ENCODE measurements around the gene EPHB1. TPM values are rescaled to one million over a fixed set of nuclear protein-coding genes. Genes with fewer than 3 reads are reported as not detected.

Gene EPHB1
- total and polyA plus RNA-seq, 12 donors = 0.07 to 3.4 (median 1.6) TPM

DNA sequence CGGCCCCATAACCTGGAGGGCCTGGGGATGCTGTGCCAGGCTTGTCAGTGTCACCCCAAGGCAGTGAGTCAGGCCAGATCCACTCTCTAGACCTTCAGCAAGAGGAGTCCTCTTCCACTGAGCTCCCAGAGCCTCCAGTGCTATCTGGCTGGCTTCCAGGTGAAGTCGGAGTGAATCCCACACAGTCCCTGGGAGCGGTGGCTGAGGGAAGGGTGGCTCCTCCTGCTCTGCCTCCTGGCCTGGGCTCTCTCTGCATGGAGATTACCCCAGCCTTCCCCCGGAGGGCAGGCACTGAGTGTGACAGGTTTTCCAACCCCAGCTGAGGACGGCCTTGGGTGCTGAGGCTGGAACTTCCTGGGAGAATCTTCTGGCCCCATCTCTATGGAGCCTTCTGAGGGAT lies 82.7 kb downstream of the EPHB1 start:
- peaks cover 0 to 4% (median 0%) of the 10 kb centered on the region in 7 donors for H3K27me3 ChIP-seq
- TF ChIP-seq, protein P1, sequence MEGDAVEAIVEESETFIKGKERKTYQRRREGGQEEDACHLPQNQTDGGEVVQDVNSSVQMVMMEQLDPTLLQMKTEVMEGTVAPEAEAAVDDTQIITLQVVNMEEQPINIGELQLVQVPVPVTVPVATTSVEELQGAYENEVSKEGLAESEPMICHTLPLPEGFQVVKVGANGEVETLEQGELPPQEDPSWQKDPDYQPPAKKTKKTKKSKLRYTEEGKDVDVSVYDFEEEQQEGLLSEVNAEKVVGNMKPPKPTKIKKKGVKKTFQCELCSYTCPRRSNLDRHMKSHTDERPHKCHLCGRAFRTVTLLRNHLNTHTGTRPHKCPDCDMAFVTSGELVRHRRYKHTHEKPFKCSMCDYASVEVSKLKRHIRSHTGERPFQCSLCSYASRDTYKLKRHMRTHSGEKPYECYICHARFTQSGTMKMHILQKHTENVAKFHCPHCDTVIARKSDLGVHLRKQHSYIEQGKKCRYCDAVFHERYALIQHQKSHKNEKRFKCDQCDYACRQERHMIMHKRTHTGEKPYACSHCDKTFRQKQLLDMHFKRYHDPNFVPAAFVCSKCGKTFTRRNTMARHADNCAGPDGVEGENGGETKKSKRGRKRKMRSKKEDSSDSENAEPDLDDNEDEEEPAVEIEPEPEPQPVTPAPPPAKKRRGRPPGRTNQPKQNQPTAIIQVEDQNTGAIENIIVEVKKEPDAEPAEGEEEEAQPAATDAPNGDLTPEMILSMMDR (IDR thresholded peaks at IDR 0.05) = no peak
- intact Hi-C loops (cut with DNase I) = no loop called here
- H3K4me1 ChIP-seq = peaks cover 0 to 7% (median 0%) of the 10 kb centered on the region in 9 donors
- DNase-seq = no peak
- no peaks in the 10 kb centered on the region for H3K9me3 ChIP-seq
- WGBS, 2 donors = 74% methylated on average over 5 of the region's 5 CpGs
- ATAC-seq = peak in 1 of 8 donors; percentile 20
- no peak overlapping the region for H3K27ac ChIP-seq
- no peaks in the 10 kb centered on the region for H3K36me3 ChIP-seq
- H3K4me3 ChIP-seq = no peak overlapping the region

DNA sequence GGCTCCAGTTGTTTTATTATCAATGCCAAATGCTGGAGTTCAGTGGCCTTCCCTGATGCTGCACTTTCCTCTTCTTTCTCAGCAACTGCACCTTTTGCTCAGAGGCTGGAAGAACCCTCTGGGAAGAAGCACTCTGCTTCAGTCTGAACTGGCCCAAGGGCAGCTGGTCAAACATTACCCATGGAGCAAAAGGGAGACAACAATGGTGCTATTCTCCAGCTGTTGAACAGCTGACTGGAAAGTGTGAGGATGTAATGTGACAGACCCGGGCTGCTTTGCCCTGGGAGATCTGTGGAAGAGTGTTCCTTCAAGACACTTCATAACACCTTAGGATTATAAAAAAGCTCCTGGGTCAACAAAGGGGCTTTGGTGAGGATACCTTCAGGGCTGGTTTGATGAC lies 84.9 kb downstream of the EPHB1 start:
- intact Hi-C loops (cut with DNase I) = no loop called here
- Histone ChIP-seq H3K9me3 (no peaks in the 10 kb centered on the region), H3K4me3 (no peak overlapping the region), H3K36me3 (no peaks in the 10 kb centered on the region), H3K27me3 (peaks cover 0 to 4% (median 0%) of the 10 kb centered on the region in 7 donors), H3K27ac (no peak overlapping the region), H3K4me1 (peaks cover 0 to 3% (median 0%) of the 10 kb centered on the region in 9 donors)
- no peak for DNase-seq
- WGBS, 2 donors = 62 to 84% methylated on average over 1 of the region's 1 CpG
- TF ChIP-seq, protein P1 (IDR thresholded peaks at IDR 0.05) = no peak
- no peak for ATAC-seq

DNA sequence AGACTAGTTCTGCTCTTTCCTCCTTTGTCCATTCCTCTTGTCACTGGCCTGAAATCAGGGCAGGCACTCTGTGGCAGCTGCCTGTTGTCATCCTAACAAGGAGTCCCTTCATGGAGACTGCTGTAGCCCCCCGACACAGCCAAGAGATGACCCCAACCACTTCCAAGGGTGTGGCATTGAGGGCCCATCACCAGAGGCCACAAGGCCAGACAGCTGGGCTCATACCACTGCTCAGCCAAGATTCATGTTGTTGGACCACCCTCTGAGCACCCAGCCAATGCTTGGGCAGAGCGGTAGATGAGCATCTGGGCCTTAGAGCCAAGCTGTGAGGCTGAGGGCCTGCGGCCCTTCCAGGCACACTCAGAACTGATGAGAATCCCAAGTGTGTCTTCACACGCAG lies 85.4 kb downstream of the EPHB1 start:
- no peaks in the 10 kb centered on the region for H3K9me3 ChIP-seq
- H3K36me3 ChIP-seq = no peaks in the 10 kb centered on the region
- 73 to 91% methylated on average over 4 of the region's 4 CpGs for WGBS, 2 donors
- ATAC-seq = no peak
- no peaks in the 10 kb centered on the region for H3K4me1 ChIP-seq
- no peak overlapping the region for H3K27ac ChIP-seq
- DNase-seq = no peak
- H3K4me3 ChIP-seq = no peak overlapping the region
- intact Hi-C loops (cut with DNase I) = no loop called here
- TF ChIP-seq, protein P1 (IDR thresholded peaks at IDR 0.05) = no peak
- peaks cover 0 to 4% (median 0%) of the 10 kb centered on the region in 7 donors for H3K27me3 ChIP-seq

DNA sequence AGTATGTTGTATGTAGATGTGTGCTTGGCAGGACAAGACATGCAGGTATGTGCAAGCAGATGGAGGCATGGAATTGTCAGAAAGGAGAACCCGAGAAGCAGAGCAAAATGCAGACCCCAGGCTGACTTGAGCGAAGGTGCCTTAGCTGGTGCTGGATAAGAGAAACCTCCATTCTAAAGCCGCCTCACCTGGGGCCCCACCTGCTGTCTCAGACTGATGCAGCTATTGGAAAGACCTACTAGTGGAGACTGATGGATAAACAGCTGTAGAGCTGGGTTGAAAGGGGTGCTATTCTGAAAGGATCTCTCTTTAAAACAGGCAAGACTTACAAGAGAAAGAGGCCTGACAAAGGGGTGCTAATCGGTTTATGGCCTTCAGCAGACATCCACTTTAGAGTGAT lies 86.2 kb downstream of the EPHB1 start:
- no peak for DNase-seq
- 83 to 90% methylated on average over 4 of the region's 4 CpGs for WGBS, 2 donors
- intact Hi-C loops (cut with DNase I) = no loop called here
- TF ChIP-seq, protein P1 (IDR thresholded peaks at IDR 0.05) = no peak
- Histone ChIP-seq H3K4me3 (no peak overlapping the region), H3K27ac (no peak overlapping the region), H3K9me3 (no peaks in the 10 kb centered on the region), H3K36me3 (no peaks in the 10 kb centered on the region), H3K27me3 (peaks cover 0 to 6% (median 0%) of the 10 kb centered on the region in 7 donors), H3K4me1 (no peaks in the 10 kb centered on the region)
- ATAC-seq = no peak

Measured in heart right ventricle (tissue), 16 donors.